HCT116 (cell line): ENCODE data around the gene PRRC2A. TPM values are rescaled to one million over a fixed set of nuclear protein-coding genes. Genes with fewer than 3 reads are reported as not detected.

Experiments
- ATAC-seq: fragments of 200-7000 bp; cut with Tn5 transposase; 2 replicates; pipeline ENCODE4 v1.9.1; 2020; ENCODE audit warnings: mild to moderate bottlenecking, moderate library complexity
- BruUV-seq: library from RNA; stranded (reverse); fragments of 400-500 nt; replicated peaks from 2 replicates; lab custom pipeline; 2021; lab: Mats Ljungman, UMichigan
- CTCF ChIA-PET: fragments of 300-600 bp; sonication (Branson Sonifier 250); formaldehyde crosslinking; loops from one replicate; lab custom pipeline; 2021; ENCODE audit warnings: antibody characterized with exemption; lab: Charles Lee
- POLR2A ChIA-PET: fragments of 300-600, 350-600 bp; sonication (Branson Sonifier 250); formaldehyde crosslinking; loops from one replicate; lab custom pipeline; 2021; ENCODE audit warnings: antibody characterized with exemption; lab: Charles Lee
- RAD21 ChIA-PET, 2 experiments: fragments of 300-600 bp; sonication (Branson Sonifier 250); formaldehyde crosslinking; loops; one replicate each; lab custom pipeline; 2023; ENCODE audit warnings: low total read pairs in 2 of 2; ENCODE audit not compliant: uncharacterized antibody in 2 of 2, unreplicated experiment in 2 of 2, low non-redundant PET in 1 of 2; lab: Charles Lee
- DNase-seq: peaks from one replicate; pipeline ENCODE4 v3.0.0-alpha.2; 2010; ENCODE audit warnings: low read depth, low spot score
- H2AFZ ChIP-seq: fragments of 200-600 bp; shearing (Covaris generic), sonication (generic); 2 replicates; pipeline ENCODE4 v1.6.1; 2017; ENCODE audit warnings: low read depth, mixed run types, mixed read lengths, antibody characterized with exemption, low read length; ENCODE audit not compliant: poor library complexity, severe bottlenecking
- H3K27ac ChIP-seq: 2 replicates; pipeline ENCODE4 v1.5.1; 2012; ENCODE audit warnings: low read depth, low read length
- H3K27me3 ChIP-seq: fragments of 200-600 bp; sonication (generic); 2 replicates; pipeline ENCODE4 v1.6.1; 2016; ENCODE audit warnings: mixed run types, low read length, mixed read lengths; ENCODE audit not compliant: insufficient read depth
- H3K36me3 ChIP-seq, 2 experiments: fragments of 200-500 bp in 1 of 2; fragments of 200-600 bp in 1 of 2; sonication (Bioruptor generic) in 1 of 2; sonication (generic) in 1 of 2; 2 replicates each; pipeline versions ENCODE4 v1.5.1 to v1.6.1; 2014 to 2016; ENCODE audit warnings: low read length in 2 of 2, inconsistent platforms in 1 of 2, mixed read lengths in 1 of 2, mixed run types in 1 of 2; ENCODE audit not compliant: insufficient read depth in 2 of 2, control insufficient read depth in 1 of 2
- H3K4me1 ChIP-seq, 2 experiments: fragments of 200-600 bp in 1 of 2; sonication (generic) in 1 of 2; 2 replicates each; pipeline versions ENCODE4 v1.5.1 to v1.6.1; 2012 to 2017; ENCODE audit warnings: low read length in 2 of 2, inconsistent platforms in 1 of 2, mild to moderate bottlenecking in 1 of 2, mixed read lengths in 1 of 2, mixed run types in 1 of 2, moderate library complexity in 1 of 2; ENCODE audit not compliant: insufficient read depth in 2 of 2, control insufficient read depth in 1 of 2
- H3K4me2 ChIP-seq: fragments of 200-600 bp; sonication (generic); 2 replicates; pipeline ENCODE4 v1.6.1; 2017; ENCODE audit warnings: mixed run types, low read length, mixed read lengths
- H3K4me3 ChIP-seq, 2 experiments: fragments of 200-600 bp in 1 of 2; sonication (generic) in 1 of 2; replicated peaks in 1 of 2; 2 replicates each; pipeline ENCODE4 v1.5.1; 2011 to 2016; ENCODE audit warnings: low read length in 2 of 2, control low read depth in 1 of 2, low read depth in 1 of 2, mild to moderate bottlenecking in 1 of 2, mixed read lengths in 1 of 2, mixed run types in 1 of 2
- H3K79me2 ChIP-seq: fragments of 200-600 bp; sonication (generic); 2 replicates; pipeline ENCODE4 v1.6.1; 2017; ENCODE audit warnings: mild to moderate bottlenecking, mixed run types, low read length, moderate library complexity, mixed read lengths; ENCODE audit not compliant: insufficient read depth
- H3K9ac ChIP-seq: fragments of 200-600 bp; sonication (generic); 2 replicates; pipeline ENCODE4 v1.6.1; 2016; ENCODE audit warnings: low read length, mixed read lengths
- H3K9me2 ChIP-seq: fragments of 200-600 bp; sonication (generic), shearing (Covaris generic); 2 replicates; pipeline ENCODE4 v1.6.1; 2017; ENCODE audit warnings: mixed run types, mild to moderate bottlenecking, moderate library complexity; ENCODE audit not compliant: insufficient read depth
- H3K9me3 ChIP-seq, 2 experiments: fragments of 200-500 bp in 1 of 2; fragments of 200-600 bp in 1 of 2; sonication (Bioruptor generic) in 1 of 2; sonication (generic) in 1 of 2; 2 replicates each; pipeline ENCODE4 v1.6.1; 2014 to 2017; ENCODE audit warnings: low read length in 2 of 2, mixed read lengths in 2 of 2, inconsistent platforms in 1 of 2, low read depth in 1 of 2, mild to moderate bottlenecking in 1 of 2, mixed run types in 1 of 2, moderate library complexity in 1 of 2; ENCODE audit not compliant: control insufficient read depth in 1 of 2, insufficient read depth in 1 of 2
- H4K20me1 ChIP-seq: fragments of 200-600 bp; sonication (generic), shearing (Covaris generic); 2 replicates; pipeline ENCODE4 v1.6.1; 2017; ENCODE audit warnings: mixed run types, mild to moderate bottlenecking, moderate library complexity; ENCODE audit not compliant: insufficient read depth
- CEBPB ChIP-seq: IDR thresholded peaks from 2 replicates; pipeline ENCODE4 v1.6.1; 2012; ENCODE audit warnings: low read depth
- POLR2AphosphoS5 ChIP-seq: IDR thresholded peaks from 2 replicates; pipeline ENCODE4 v1.6.1; 2011; ENCODE audit warnings: mild to moderate bottlenecking, low read depth, low read length, moderate library complexity
- SIN3A ChIP-seq: IDR thresholded peaks from 2 replicates; pipeline ENCODE4 v1.6.1; 2012; ENCODE audit warnings: low read depth
- ZBTB33 ChIP-seq: IDR thresholded peaks from 2 replicates; pipeline ENCODE4 v1.6.1; 2011; ENCODE audit warnings: mild to moderate bottlenecking, low read length, moderate library complexity; ENCODE audit not compliant: insufficient replicate concordance; ENCODE audit errors: extremely low read depth
- intact Hi-C: fragments of 100-400 bp; cut with micrococcal nuclease; formaldehyde crosslinking; loops from 2 replicates; pipeline ENCODE4 v1.10.0; 2022
- total RNA-seq: library from RNA; stranded (reverse); gene quantifications from one replicate; pipeline ENCODE4 v1.2.1, GENCODE V29; 2021; ENCODE audit not compliant: unreplicated experiment
- TF ChIP-seq, protein P1 (sequence below): IDR thresholded peaks from 2 replicates; pipeline ENCODE4 v1.6.1; 2012; ENCODE audit warnings: low read depth

Gene PRRC2A
- total RNA-seq, 1 experiment from 2014 or later, result 250 TPM

DNA sequence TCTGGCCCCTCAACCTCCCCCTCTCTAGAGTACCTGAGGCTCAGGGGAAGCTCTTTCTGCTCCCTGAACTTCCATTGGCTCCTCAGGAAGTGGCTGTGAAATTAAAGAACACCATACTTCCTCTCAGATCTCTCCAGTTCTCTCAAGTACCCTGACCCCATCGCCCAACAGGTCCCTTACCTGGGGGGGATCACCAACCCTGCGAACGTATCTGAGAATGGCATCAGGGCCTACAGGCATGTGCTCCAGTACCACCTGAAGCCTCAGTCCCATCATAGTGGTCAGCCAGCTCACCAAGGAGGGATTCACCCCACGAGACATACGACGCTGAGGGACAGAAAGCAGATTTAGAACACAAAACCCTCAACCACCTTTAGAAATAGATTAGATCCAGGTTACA, 20.1 kb downstream of the PRRC2A start (continued):
- TF ChIP-seq, protein P1, sequence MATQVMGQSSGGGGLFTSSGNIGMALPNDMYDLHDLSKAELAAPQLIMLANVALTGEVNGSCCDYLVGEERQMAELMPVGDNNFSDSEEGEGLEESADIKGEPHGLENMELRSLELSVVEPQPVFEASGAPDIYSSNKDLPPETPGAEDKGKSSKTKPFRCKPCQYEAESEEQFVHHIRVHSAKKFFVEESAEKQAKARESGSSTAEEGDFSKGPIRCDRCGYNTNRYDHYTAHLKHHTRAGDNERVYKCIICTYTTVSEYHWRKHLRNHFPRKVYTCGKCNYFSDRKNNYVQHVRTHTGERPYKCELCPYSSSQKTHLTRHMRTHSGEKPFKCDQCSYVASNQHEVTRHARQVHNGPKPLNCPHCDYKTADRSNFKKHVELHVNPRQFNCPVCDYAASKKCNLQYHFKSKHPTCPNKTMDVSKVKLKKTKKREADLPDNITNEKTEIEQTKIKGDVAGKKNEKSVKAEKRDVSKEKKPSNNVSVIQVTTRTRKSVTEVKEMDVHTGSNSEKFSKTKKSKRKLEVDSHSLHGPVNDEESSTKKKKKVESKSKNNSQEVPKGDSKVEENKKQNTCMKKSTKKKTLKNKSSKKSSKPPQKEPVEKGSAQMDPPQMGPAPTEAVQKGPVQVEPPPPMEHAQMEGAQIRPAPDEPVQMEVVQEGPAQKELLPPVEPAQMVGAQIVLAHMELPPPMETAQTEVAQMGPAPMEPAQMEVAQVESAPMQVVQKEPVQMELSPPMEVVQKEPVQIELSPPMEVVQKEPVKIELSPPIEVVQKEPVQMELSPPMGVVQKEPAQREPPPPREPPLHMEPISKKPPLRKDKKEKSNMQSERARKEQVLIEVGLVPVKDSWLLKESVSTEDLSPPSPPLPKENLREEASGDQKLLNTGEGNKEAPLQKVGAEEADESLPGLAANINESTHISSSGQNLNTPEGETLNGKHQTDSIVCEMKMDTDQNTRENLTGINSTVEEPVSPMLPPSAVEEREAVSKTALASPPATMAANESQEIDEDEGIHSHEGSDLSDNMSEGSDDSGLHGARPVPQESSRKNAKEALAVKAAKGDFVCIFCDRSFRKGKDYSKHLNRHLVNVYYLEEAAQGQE, result no peak
- no peak for TF ChIP-seq ZBTB33
- no peak for TF ChIP-seq CEBPB
- no peak for TF ChIP-seq POLR2AphosphoS5

- ATAC-seq (no peak), DNase-seq (no peak)
- H3K4me3 ChIP-seq, result no peak overlapping the region
- H3K9me2 ChIP-seq, result no peaks in the 10 kb centered on the region
- H3K4me2 ChIP-seq, result no peak overlapping the region
- H3K27me3 ChIP-seq, result no peaks in the 10 kb centered on the region
- no peak overlapping the region for H2AFZ ChIP-seq
- ChIA-PET CTCF (no interaction called here), POLR2A (no interaction called here), RAD21 (no interaction called here)
- no peak for TF ChIP-seq SIN3A
- H3K79me2 ChIP-seq, result peaks cover 4% of the 10 kb centered on the region; the same call in 1 of the 2 replicates
- H4K20me1 ChIP-seq, result no peaks in the 10 kb centered on the region
- no peaks in the 10 kb centered on the region for H3K9me3 ChIP-seq
- H3K27ac ChIP-seq, result no peak overlapping the region
- no TSS peak for BruUV-seq
- H3K4me1 ChIP-seq, result no peaks in the 10 kb centered on the region
- H3K9ac ChIP-seq, result no peak overlapping the region
- peaks cover 46 to 53% of the 10 kb centered on the region in 2 experiments; a peak in 3 of 4 replicates for H3K36me3 ChIP-seq
- intact Hi-C loops, result no loop called here
Measured at GRCh38 chr6:31641370-31641769, 20.9 kb downstream of the PRRC2A start.
